Activated naive CD4-positive, alpha-beta T cell treated with anti-CD3 and anti-CD28 coated beads, Interleukin-2, amount 50 U/mL, for 72 hours (primary cell): ENCODE results near the gene ADORA3. TPM values are rescaled to one million over a fixed set of nuclear protein-coding genes. Genes with fewer than 3 reads are reported as not detected.

Source experiments
- ATAC-seq, 2 donors: fragments of 150-1000 bp; cut with Tn5 transposase; 2 replicates each; pipeline ENCODE4 v1.10.0; 2021; ENCODE audit warnings: mild to moderate bottlenecking in 2 of 2, moderate library complexity in 2 of 2
- DNase-seq, 2 donors: peaks; one replicate each; pipeline ENCODE4 v3.0.0; 2021 to 2022; ENCODE audit warnings: low spot score in 2 of 2
- H3K27ac Mint-ChIP-seq, 2 donors: one replicate each; pipeline ENCODE4 v1.8.0; 2022; ENCODE audit warnings: mild to moderate bottlenecking in 2 of 2, mixed read lengths in 2 of 2
- H3K36me3 Mint-ChIP-seq, 2 donors: one replicate each; pipeline ENCODE4 v1.8.0; 2022; ENCODE audit warnings: mixed read lengths in 2 of 2
- H3K9me3 Mint-ChIP-seq, 2 donors: one replicate each; pipeline ENCODE4 v1.8.0; 2022; ENCODE audit warnings: mixed read lengths in 2 of 2
- total RNA-seq, 2 donors: library from RNA; stranded (reverse); gene quantifications; one replicate each; pipeline ENCODE4 v1.2.3, GENCODE V29; 2022

ADORA3 gene
- total RNA-seq, 2 donors from 2014 or later = 0.11 TPM; not detected in 1

DNA sequence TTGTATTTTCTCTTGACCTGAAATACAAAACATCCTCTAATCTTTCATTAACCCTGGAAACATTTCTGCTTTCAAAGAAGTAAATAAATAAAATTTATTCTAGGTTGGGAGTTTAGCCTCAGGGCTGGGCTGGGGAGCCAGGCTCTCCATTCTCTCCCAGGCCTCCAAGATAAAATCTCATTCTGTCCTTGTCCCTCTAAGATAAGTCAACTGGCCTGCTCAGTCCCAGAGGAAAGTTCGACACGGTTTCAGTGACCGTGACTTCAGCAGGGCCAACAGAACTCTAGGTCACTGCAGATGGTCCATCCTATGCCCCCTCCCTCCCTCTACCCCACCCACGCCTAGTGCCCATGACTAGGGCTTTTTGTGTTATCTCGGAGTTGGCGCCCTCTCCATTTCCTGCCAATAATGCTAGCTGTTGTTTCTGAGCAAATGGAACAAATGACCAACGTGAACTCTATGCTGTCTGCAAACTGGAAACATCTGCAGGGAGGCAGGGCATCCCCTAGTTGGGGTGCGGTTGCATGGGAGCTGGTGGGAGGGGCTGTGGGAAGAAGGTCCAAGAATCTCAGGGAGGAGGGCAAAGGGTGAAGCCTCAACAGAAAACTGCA is 10.1 kb upstream of the ADORA3 start:
- Mint-ChIP-seq H3K9me3 (no peaks in the 10 kb centered on the region), H3K36me3 (no peaks in the 10 kb centered on the region), H3K27ac (no peak overlapping the region)
- DNase-seq (no peak), ATAC-seq (no peak)

DNA sequence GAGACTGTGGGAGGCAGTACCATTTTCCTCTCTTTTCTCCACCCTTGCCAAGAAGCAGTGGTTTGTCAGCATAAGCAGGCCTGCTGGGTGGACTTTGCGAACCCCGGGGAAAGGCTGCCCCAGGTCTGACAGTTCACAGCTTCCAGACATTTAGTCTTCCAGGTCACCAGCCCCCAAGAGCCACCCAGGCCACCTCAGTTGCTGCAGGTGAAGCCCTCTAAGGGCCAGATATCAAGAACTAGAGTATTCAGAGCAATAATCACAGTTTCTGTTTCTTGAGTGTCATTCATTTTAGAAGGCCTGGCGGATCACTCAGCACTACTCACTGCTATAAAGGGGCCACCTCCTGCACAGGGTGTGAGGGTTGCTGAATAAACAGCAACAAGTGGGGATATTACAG is 9.5 kb upstream of the ADORA3 start:
- ATAC-seq = no peak
- Mint-ChIP-seq H3K36me3 (no peaks in the 10 kb centered on the region), H3K27ac (no peak overlapping the region), H3K9me3 (no peaks in the 10 kb centered on the region)
- DNase-seq = no peak

DNA sequence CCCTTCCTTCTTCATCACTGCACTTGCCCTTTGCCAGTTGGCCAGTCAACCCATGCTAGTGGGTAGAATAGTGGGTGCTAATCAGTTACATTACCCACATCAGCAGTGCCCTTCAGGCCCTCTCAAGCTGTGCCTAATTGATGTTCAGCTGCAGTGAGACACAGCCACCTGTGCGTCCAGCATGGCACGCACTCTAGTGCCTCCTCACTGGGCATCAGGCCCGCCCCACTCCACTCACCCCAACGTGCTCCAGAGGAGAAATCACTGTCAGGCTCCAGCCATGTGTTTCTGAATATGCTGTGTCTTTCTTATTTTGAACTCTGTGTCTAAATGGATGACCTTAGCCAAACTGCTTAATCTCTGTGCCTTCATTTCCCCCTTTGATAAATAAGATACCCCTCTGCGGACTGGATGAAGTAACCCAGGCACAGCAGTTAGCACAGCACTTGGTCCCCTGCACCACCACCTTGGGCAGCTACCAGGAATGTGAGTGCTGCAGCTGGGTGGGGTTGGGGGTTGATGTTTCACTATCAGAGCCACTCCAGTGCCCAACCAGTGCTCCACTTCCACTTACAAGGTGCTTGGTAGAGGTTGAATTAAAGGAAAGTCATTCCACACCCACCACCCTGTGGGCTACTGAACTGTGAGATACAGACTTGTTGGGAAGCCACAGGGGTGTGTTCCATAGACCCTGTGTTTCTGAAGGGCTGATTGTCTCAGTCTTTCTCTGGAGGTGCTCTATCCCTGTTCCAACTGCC is 8.9 kb upstream of the ADORA3 start:
- Mint-ChIP-seq H3K36me3 (no peaks in the 10 kb centered on the region), H3K27ac (no peak overlapping the region), H3K9me3 (no peaks in the 10 kb centered on the region)
- DNase-seq = no peak
- ATAC-seq = no peak

DNA sequence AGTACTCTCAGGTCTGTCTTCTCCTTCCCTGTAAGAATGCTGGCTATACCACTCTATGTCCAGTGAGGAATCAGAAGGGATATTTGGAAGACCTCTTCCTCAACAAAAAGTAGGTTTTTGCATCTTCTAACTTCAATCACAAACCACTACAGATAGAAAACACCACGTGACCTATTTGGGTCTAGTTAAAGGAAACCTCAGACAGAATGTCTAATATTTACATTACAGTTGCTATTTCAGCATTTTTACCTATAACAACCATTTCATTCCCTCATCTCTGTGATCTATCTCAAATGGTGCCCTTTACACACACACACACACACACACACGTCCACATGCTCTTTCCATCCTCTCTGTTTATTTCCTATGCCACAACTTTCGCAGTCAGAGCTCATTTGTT is 7.9 kb upstream of the ADORA3 start:
- no peaks in the 10 kb centered on the region for H3K9me3 Mint-ChIP-seq
- no peak for DNase-seq
- ATAC-seq = no peak
- H3K27ac Mint-ChIP-seq = no peak overlapping the region
- H3K36me3 Mint-ChIP-seq = no peaks in the 10 kb centered on the region

DNA sequence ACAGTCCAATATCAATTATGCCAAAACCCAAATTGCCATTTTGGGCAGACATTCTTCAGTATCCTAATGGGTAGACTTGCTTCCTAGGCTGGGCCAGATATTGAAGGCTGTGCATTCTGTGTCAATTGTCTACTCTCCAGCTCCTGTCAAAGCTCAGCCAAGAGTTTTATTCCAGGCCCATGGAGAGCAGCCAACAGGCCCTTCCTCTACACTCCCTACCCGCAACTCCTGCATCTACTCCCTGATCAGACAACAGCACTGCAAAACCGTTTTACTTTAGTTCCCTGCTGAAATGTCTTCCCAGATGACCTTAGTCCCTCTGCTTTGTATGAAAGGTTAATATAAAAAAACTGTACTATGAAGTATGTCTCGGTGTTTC is 6.6 kb upstream of the ADORA3 start:
- Mint-ChIP-seq H3K27ac (no peak overlapping the region), H3K36me3 (no peaks in the 10 kb centered on the region), H3K9me3 (no peaks in the 10 kb centered on the region)
- ATAC-seq (no peak), DNase-seq (no peak)

DNA sequence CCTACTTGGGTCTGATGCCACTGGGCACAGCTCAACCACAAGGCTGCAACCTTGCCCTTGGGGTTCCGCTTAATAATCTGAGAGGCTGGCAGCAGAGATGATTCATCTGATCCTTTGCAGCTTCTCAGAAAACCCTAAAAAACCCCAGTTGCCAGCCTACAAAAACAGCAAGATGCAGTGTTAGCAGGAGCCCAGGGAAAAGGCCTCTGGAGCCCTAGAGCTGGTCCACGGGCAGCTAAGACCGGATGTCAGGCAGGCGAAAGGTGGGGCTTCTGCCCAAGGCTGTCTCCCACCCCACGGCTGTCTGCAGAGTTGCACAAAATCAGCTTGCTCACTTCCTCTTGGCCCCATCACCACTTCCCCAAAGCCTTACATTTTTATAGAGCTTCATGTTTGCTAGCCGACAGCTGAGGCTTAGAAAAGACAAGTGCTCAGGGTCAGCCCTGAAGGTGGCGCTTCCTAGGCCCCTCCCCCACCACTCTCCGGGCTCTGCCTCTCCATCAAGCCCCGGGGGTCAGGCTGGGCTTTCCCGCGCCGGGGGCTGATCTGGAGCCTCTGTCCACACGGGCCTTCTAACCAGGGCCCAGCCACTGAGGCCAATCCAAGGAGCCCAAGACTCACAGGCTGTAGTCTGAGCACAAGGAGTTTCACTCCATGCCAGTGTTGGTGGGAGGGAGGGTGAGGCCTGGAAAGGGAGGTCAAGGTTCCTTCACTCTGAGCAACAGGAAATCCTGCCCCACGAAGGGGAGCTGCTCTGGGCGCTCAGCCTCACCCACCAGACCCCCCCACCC is 4.2 kb upstream of the ADORA3 start:
- no peaks in the 10 kb centered on the region for H3K36me3 Mint-ChIP-seq

DNA sequence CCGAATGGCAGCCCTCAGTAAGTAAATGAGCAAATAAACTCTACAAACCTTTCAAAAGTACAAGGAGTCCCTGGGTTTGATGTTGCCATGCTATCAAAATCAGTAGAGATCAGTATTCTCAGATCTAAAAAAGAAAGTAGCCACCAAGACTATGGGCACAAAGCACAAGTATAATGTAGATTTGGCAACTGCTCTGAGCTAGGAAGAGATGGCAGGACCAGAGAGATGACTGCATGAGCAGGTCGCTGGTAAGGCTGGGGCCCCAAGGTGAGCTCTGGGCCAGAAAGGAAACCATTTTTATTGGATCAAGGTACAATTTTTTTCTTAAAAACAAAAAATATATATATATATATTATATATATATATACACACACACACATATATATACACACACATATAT is 3.1 kb upstream of the ADORA3 start:
- H3K9me3 Mint-ChIP-seq = no peaks in the 10 kb centered on the region

More for the DNA sequence above, 4.2 kb upstream of the ADORA3 start:
- ATAC-seq = peak; percentile 60 to 76
- DNase-seq = peak; percentile 46 to 80
- H3K27ac Mint-ChIP-seq = peak overlapping the region; percentile 92 to 93
- H3K9me3 Mint-ChIP-seq = no peaks in the 10 kb centered on the region

DNA sequence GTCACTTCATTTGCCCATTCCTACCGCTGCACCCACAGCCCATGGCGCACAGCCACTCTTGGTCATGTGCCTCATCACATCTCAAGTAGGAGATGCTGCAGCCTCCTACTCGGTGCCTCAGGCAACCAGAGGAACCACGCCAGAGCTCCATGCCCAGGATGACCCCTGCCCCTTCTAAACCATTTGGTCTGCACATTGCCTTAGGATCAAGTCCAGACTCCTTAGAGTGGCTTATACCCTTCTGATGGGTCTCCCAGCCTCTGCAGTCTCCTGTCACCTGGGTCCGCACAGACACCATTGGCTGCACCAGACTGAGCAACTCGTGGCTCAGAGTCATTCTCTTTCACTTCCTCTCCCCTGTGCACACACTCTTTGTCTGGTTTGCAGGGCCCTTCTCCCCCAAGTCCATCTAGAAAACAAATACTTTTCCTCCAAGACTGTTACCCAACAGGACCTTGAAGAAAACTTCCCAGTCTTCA is 2.2 kb upstream of the ADORA3 start:
- peak; percentile 16 to 29 for ATAC-seq
- no peak for DNase-seq
- Mint-ChIP-seq H3K27ac (peak overlapping the region; percentile 39 to 54), H3K9me3 (no peaks in the 10 kb centered on the region), H3K36me3 (no peaks in the 10 kb centered on the region)

More for the DNA sequence above, 3.1 kb upstream of the ADORA3 start:
- peak overlapping the region in 1 of 2 donors; percentile 54 for H3K27ac Mint-ChIP-seq
- no peak for DNase-seq
- H3K36me3 Mint-ChIP-seq = no peaks in the 10 kb centered on the region
- no peak for ATAC-seq

DNA sequence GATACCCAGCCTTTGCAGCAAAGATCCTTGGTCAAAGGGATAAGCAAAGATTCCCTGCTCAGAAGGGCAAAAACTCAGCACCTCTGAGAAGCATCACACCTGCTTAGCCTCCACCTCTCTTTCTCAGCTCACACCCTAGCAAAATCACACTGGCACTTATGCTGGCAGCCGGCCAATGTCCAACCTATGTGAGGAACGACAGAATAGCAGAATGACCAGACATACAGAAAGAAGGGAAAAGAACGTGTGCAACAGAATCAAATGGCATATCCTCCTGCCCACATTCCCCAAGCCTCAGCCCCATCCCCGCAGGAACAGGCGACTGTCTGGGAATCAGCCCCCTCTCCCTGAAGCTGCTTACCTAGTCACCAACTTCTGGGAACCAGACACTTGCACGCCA is 664 bp upstream of the ADORA3 start:
- H3K36me3 Mint-ChIP-seq = no peaks in the 10 kb centered on the region
- DNase-seq (no peak), ATAC-seq (no peak)
- H3K9me3 Mint-ChIP-seq = peaks cover 0 to 9% of the 10 kb centered on the region in 2 donors
- no peak overlapping the region for H3K27ac Mint-ChIP-seq

DNA sequence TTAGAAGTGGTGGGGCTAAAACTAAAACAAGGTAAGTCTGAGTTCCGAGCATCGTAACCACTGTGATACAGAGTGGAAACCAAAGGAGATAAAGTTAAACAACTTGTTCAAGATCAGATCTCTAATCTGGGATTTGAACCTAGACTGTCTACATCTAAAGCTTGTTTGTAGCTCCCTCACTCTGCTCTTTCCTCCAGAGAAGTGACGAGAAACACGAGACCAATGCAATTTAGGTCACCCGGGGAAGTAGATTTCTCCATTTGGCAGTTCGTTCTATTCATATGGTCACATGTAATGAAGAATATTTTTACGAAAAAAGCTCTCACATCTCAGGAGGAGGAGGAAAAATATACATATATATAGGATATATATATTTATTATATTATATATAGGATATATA is 1.8 kb downstream of the ADORA3 start:
- ATAC-seq (no peak), DNase-seq (no peak)
- H3K9me3 Mint-ChIP-seq = peaks cover 2 to 15% of the 10 kb centered on the region in 2 donors
- H3K27ac Mint-ChIP-seq = no peak overlapping the region
- peaks cover 0 to 11% of the 10 kb centered on the region in 2 donors for H3K36me3 Mint-ChIP-seq

DNA sequence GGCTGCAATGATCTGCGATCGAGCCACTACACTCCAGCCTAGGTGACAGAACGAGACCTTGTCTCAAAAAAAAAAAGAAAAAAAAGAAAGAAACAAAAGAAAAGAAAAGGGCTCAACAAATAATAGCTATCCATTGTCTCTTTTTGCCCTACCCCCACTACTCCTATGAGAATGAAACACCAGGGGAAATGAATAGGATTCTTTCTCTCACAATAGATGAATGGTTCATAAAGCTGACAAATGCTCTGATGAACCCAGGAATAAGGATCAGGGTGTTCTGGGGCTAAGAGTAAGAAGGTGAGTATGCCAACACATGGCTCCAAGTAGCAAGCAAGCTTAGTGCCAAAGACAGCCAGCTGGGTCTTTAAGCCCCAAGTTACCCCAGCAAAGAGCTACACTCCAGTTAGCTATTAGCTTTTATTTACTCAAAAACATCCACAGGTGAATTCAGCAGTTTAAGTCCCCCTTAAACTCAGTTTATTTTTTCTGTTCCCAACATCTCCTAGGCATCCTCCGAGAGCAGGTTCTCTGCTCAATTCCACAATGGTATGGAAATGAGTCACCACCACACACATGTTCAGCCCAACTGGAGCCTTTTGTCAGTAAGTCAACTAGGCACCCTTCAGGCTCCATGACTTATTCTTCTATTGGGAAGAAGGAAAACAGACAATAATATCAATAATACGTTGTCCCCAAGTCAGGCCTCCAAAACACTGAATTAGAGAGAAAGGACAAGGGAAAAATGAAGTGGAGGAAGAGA is 4.2 kb downstream of the ADORA3 start:
- Mint-ChIP-seq H3K27ac (no peak overlapping the region), H3K36me3 (peaks cover 0 to 32% of the 10 kb centered on the region in 2 donors), H3K9me3 (peaks cover 10 to 25% of the 10 kb centered on the region in 2 donors)
- no peak for DNase-seq
- no peak for ATAC-seq

DNA sequence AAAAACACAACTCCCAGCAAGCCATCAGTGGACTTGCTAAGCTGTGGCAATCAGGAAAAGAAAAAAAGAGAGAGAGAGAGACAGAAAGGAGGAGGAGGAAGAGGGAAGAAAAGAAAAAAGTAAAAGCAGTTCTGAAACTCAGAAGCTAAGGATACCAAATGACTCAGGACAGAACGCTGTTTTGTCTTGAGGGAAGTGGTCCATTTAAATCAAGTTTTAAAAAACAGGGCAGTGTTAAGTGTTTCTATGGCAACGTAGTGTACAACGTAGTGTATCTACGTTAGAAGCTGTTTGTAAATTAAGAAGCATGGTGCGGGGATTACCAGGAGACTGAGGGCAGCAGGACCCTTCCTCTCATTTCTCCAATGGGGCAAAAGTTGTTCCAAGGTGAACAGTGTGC is 5.8 kb downstream of the ADORA3 start:
- Mint-ChIP-seq H3K9me3 (peaks cover 10 to 32% of the 10 kb centered on the region in 2 donors), H3K27ac (peak overlapping the region; percentile 17 to 78), H3K36me3 (peaks cover 0 to 37% of the 10 kb centered on the region in 2 donors)
- peak; percentile 73 to 87 for ATAC-seq
- DNase-seq = no peak

DNA sequence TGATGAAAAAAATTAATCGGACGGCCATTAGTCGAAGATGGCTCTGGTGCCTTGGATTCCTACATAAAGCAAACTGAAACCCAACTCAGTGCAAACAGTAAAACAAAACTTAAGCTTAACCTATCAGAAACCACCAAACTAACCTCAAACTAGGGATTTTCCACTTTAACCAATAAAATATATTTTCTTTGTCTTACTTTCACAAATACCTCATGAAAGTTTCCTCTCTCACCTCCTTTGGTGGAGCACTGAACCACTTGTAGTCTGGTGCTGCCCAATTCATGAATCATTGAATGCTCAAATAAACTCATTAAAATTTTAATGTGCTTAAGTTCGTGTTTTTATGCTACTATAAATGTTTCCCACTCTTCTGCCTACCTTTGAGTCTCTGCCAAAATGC is 7.0 kb downstream of the ADORA3 start:
- no peak for DNase-seq
- Mint-ChIP-seq H3K36me3 (peaks cover 0 to 37% of the 10 kb centered on the region in 2 donors), H3K27ac (peak overlapping the region in 1 of 2 donors; percentile 15), H3K9me3 (peaks cover 10 to 32% of the 10 kb centered on the region in 2 donors)
- ATAC-seq = peak; percentile 75 to 77

DNA sequence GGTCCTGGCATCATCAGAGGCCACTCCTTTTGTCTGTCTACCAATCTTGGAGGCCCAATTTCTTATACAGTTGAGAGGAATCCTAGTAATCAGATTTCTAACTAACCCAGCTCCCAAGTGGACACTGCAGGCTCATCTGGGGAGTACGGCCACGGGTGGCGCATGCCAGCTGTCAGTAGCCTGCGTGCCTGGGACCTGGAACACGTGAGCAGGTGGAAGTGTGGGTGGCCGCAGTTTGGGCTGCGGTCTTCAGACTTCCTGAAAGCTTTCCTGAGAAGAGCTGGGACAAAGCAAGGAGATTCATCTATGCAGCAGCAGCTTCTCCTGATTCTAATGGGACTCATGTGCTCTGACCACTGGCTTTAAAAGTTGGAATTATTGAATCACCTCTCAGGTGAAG is 12.4 kb downstream of the ADORA3 start:
- peaks cover 6 to 17% of the 10 kb centered on the region in 2 donors for H3K9me3 Mint-ChIP-seq
- no peak overlapping the region for H3K27ac Mint-ChIP-seq
- ATAC-seq = no peak
- peaks cover 0 to 21% of the 10 kb centered on the region in 2 donors for H3K36me3 Mint-ChIP-seq
- no peak for DNase-seq

DNA sequence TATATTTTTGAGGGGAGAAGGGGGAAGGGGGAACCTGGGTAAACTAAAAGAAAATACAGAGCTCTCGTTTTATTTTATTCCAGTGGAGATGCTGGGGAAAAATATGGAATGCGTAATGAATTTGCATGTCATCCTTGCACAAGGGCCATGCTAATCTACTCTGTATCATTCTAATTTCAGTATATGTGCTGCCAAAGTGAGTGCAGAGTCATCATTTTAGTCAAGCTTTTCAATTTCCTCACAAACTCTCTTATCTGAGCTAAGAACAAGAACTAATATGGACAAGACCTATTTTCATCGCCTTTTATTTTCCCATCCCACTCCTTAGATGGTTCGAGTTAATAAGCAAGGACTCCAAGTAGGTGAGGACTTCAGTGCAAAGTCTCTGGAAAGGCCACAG is 13.2 kb downstream of the ADORA3 start:
- DNase-seq (no peak), ATAC-seq (no peak)
- H3K9me3 Mint-ChIP-seq = peaks cover 3 to 13% of the 10 kb centered on the region in 2 donors
- H3K36me3 Mint-ChIP-seq = peaks cover 0 to 14% of the 10 kb centered on the region in 2 donors
- no peak overlapping the region for H3K27ac Mint-ChIP-seq

DNA sequence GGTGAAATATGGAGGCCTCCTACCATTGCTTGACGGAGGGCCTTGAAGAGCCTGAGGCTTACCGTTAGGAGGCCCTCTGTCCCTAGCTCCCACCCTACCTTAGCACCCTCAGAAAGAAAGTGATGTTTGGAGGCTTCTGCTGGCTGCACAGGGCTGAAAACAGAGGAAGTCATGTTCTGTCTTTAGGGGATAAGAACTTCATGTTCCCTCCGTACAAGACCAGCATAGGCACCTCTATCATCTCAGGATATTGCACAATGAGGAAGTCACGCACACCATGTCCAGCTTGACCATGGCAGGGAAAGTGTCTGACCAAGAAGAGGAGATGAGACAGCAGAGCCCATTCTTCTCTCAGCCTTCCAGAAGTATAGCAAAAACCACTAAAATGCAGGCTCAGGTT is 13.8 kb downstream of the ADORA3 start:
- ATAC-seq (no peak), DNase-seq (no peak)
- Mint-ChIP-seq H3K36me3 (peaks cover 0 to 7% of the 10 kb centered on the region in 2 donors), H3K27ac (no peak overlapping the region), H3K9me3 (peaks cover 1 to 11% of the 10 kb centered on the region in 2 donors)
